Endothelial cell of umbilical vein (primary cell): Measurements from ENCODE around the gene PPP1R9A.

Experiments
- EZH2 ChIP-seq: IDR thresholded peaks from 2 replicates; pipeline ENCODE4 v1.6.1; 2012; ENCODE audit warnings: borderline replicate concordance, low read depth, mild to moderate bottlenecking, moderate library complexity, low read length, inconsistent platforms; ENCODE audit not compliant: severe bottlenecking
- FOS ChIP-seq: IDR thresholded peaks from 2 replicates; pipeline ENCODE4 v1.6.1; 2011; ENCODE audit warnings: mild to moderate bottlenecking, low read length, moderate library complexity, borderline replicate concordance; ENCODE audit not compliant: insufficient read depth
- GATA2 ChIP-seq: IDR thresholded peaks from 2 replicates; pipeline ENCODE4 v1.7.0; 2011; ENCODE audit warnings: low read depth, mild to moderate bottlenecking, moderate library complexity, mixed read lengths, low read length; ENCODE audit not compliant: insufficient read length, insufficient read depth
- JUN ChIP-seq: IDR thresholded peaks from 2 replicates; pipeline ENCODE4 v1.6.1; 2011; ENCODE audit warnings: borderline replicate concordance, low read depth; ENCODE audit not compliant: insufficient read length, insufficient read depth
- MYC ChIP-seq: IDR thresholded peaks from one replicate; pipeline ENCODE4 v1.6.1; 2011; ENCODE audit warnings: mild to moderate bottlenecking, low read depth, low read length
- POLR2A ChIP-seq: IDR thresholded peaks from 2 replicates; pipeline ENCODE4 v1.6.1; 2012; ENCODE audit warnings: low read depth, mild to moderate bottlenecking, control low read depth, low read length
- POLR2AphosphoS5 ChIP-seq: IDR thresholded peaks from 2 replicates; pipeline ENCODE4 v1.6.1; 2012; ENCODE audit warnings: low read depth, mild to moderate bottlenecking, control low read depth, low read length, moderate library complexity; ENCODE audit not compliant: insufficient read depth
- TF ChIP-seq, protein P1 (sequence below), 2 donors: IDR thresholded peaks; 1 replicate in 1 of 2; 2 replicates in 1 of 2; pipeline ENCODE4 v1.5.1; 2011; ENCODE audit warnings: low read length in 2 of 2, mild to moderate bottlenecking in 2 of 2, moderate library complexity in 2 of 2, control low read depth in 1 of 2, inconsistent platforms in 1 of 2, low read depth in 1 of 2; ENCODE audit not compliant: insufficient read depth in 1 of 2; ENCODE audit errors: extremely low read depth in 1 of 2
- TF ChIP-seq, protein P2 (sequence below): IDR thresholded peaks from 2 replicates; pipeline ENCODE4 v1.6.1; 2011; ENCODE audit not compliant: insufficient read depth, insufficient read length

DNA sequence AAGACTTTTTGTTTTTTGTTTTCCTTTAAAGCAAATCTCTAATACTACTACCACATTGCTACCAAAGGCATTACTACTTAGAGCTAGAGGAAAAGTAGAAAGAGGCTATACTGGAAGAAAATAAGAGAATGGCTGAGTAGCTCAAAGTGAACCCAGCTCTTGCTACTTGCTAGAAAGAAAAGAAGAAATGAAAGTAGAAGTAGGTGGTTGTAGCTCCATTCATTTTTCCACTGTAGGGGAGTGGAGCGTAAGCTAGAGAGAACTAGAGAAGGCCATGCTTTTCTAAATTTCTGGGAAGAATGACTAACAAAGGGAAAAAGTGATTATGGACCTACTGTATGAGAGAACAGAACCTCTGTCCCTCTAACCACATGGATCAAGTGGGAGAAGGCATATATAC is 232.5 kb downstream of the PPP1R9A start:
- TF ChIP-seq POLR2AphosphoS5 (no peak), EZH2 (no peak), POLR2A (no peak), MYC (no peak), JUN (no peak), GATA2 (no peak), FOS (no peak)
- TF ChIP-seq, protein P1, sequence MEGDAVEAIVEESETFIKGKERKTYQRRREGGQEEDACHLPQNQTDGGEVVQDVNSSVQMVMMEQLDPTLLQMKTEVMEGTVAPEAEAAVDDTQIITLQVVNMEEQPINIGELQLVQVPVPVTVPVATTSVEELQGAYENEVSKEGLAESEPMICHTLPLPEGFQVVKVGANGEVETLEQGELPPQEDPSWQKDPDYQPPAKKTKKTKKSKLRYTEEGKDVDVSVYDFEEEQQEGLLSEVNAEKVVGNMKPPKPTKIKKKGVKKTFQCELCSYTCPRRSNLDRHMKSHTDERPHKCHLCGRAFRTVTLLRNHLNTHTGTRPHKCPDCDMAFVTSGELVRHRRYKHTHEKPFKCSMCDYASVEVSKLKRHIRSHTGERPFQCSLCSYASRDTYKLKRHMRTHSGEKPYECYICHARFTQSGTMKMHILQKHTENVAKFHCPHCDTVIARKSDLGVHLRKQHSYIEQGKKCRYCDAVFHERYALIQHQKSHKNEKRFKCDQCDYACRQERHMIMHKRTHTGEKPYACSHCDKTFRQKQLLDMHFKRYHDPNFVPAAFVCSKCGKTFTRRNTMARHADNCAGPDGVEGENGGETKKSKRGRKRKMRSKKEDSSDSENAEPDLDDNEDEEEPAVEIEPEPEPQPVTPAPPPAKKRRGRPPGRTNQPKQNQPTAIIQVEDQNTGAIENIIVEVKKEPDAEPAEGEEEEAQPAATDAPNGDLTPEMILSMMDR (IDR thresholded peaks at IDR 0.05; ENCODE audit: extremely low read depth in 1 of 2, insufficient read depth in 1 of 2, low read depth in 1 of 2, low read length in 2 of 2): no peak
- TF ChIP-seq, protein P2, sequence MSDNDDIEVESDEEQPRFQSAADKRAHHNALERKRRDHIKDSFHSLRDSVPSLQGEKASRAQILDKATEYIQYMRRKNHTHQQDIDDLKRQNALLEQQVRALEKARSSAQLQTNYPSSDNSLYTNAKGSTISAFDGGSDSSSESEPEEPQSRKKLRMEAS: no peak
